GM23338 (cell line): ENCODE data around the gene NLGN3.

Source experiments
- CTCF ChIP-seq, 2 experiments: fragments of 200-600 bp in 1 of 2; sonication (generic) in 1 of 2; conservative IDR thresholded peaks; 2 replicates each; pipeline versions ENCODE4 v1.5.1 to v1.6.1; 2016 to 2017; ENCODE audit warnings: antibody characterized with exemption in 2 of 2, low read depth in 2 of 2, mild to moderate bottlenecking in 2 of 2, moderate library complexity in 1 of 2
- ETS1 ChIP-seq: IDR thresholded peaks from 2 replicates; pipeline ENCODE4 v1.6.1; 2016; ENCODE audit warnings: antibody characterized with exemption
- EZH2 ChIP-seq: fragments of 200-600 bp; sonication (generic); IDR thresholded peaks from one replicate; pipeline ENCODE4 v1.8.0; 2017; ENCODE audit warnings: antibody characterized with exemption, mild to moderate bottlenecking, low read depth; ENCODE audit not compliant: unreplicated experiment
- EZH2phosphoT487 ChIP-seq: fragments of 200-600 bp; sonication (generic); IDR thresholded peaks from one replicate; pipeline ENCODE4 v1.8.1; 2018; ENCODE audit warnings: antibody characterized with exemption; ENCODE audit not compliant: unreplicated experiment
- JUNB ChIP-seq: IDR thresholded peaks from one replicate; pipeline ENCODE4 v1.6.1; 2016; ENCODE audit warnings: antibody characterized with exemption; ENCODE audit not compliant: unreplicated experiment
- POLR2AphosphoS5 ChIP-seq: IDR thresholded peaks from 2 replicates; pipeline ENCODE4 v1.6.1; 2016; ENCODE audit warnings: antibody characterized with exemption, low read depth

GRCh38 chrX:71181558-71181909 lies 36.9 kb downstream of the NLGN3 start:
- TF ChIP-seq CTCF (conservative IDR thresholded peaks at IDR 0.05; ENCODE audit: low read depth in 2 of 2) (no peak), EZH2phosphoT487 (no peak), POLR2AphosphoS5 (no peak), EZH2 (no peak), JUNB (no peak), ETS1 (no peak)
